Activated T-helper 1 cell treated with anti-CD3 and anti-CD28 coated beads, Interleukin-12 subunit alpha, Interleukin-12 subunit beta, Interleukin-2, Interleukin-4 antibody, amounts not matched to agents 30 ng/mL and 10 ng/mL and 1 ng/mL, durations not matched to agents 14 hours and 24 hours and 36 hours (primary cell): ENCODE results near the gene LAIR2. TPM values are rescaled to one million over a fixed set of nuclear protein-coding genes. Genes with fewer than 3 reads are reported as not detected.
"Not testable (repeated sequence)": the region's sequence is repeated elsewhere in the genome, so short reads cannot be mapped to it uniquely, and the experiment has no call there.

Experiments used
- DNase-seq: peaks from one replicate; pipeline ENCODE4 v3.0.0; 2021; ENCODE audit warnings: low spot score
- H3K27ac Mint-ChIP-seq: one replicate; pipeline ENCODE4 v1.8.0; 2021; ENCODE audit warnings: mild to moderate bottlenecking, mixed read lengths
- H3K27me3 Mint-ChIP-seq: one replicate; pipeline ENCODE4 v1.8.0; 2022; ENCODE audit warnings: mild to moderate bottlenecking, moderate library complexity, mixed read lengths; ENCODE audit not compliant: insufficient read depth
- H3K36me3 Mint-ChIP-seq: one replicate; pipeline ENCODE4 v1.8.0; 2021; ENCODE audit warnings: low read depth, mixed read lengths
- H3K4me1 Mint-ChIP-seq: one replicate; pipeline ENCODE4 v1.8.0; 2021; ENCODE audit warnings: low read depth, mixed read lengths
- H3K4me3 Mint-ChIP-seq: one replicate; pipeline ENCODE4 v1.8.0; 2021; ENCODE audit warnings: mild to moderate bottlenecking, moderate library complexity, mixed read lengths
- H3K9me3 Mint-ChIP-seq: one replicate; pipeline ENCODE4 v1.8.0; 2021; ENCODE audit warnings: mixed read lengths
- intact Hi-C: fragments of 100-400 bp; cut with micrococcal nuclease; formaldehyde crosslinking; loops from one replicate; pipeline ENCODE4 v1.15.1; 2024
- total RNA-seq: library from RNA; stranded (reverse); gene quantifications from 2 replicates; pipeline ENCODE4 v1.2.3, GENCODE V29; 2022

LAIR2 gene
- total RNA-seq, 1 donor from 2014 or later = 49.1 TPM

DNA sequence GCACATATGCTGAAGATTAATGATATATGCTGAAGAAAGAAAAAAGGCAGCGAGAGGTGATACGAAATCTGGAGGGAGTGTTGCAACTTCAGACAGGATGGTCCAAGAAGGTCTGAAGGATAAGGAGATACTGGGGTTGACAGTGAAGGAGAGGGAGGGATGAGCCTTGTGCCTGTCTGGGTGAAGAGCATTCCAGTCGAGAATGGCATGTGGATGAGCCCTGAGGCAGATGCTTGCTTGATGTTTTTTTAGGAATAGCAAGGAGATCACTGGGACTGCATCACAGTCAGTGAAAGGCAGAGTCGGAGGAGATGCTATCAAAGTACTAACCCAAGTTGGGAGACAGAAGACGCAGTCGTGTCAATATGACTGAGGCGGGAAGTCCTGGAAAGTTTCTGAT, 13.3 kb upstream of the LAIR2 start:
- Mint-ChIP-seq H3K9me3 (no peaks in the 10 kb centered on the region), H3K4me3 (no peak overlapping the region), H3K36me3 (no peaks in the 10 kb centered on the region), H3K27ac (no peak overlapping the region), H3K27me3 (peaks cover 18% of the 10 kb centered on the region), H3K4me1 (no peaks in the 10 kb centered on the region)
- intact Hi-C loops = no loop called here
- no peak for DNase-seq

GRCh38 chr19:54489766-54490165, 12.9 kb upstream of the LAIR2 start:
- Mint-ChIP-seq H3K4me1 (no peaks in the 10 kb centered on the region), H3K4me3 (no peak overlapping the region)
- intact Hi-C loops = no loop called here

DNA sequence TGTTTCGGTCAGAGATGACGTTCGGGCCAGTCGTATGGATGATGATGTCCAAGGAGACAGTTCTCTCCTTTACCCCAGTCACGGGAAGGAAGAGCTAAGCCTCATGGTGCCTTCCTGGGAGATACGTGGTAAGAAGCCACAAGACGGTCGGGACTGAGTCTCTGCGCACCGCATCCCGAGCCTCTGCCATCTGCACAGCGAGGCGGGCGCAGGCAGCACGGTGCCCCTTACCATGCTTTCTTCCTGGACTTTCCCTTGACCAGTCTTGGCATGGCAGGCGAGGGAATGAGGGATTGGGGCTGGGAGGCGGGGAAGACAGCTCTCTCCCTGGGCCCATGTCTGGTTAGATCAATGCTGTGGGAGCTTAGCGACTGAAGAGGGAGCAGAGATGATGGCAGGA, 10.1 kb upstream of the LAIR2 start:
- no peak overlapping the region for H3K4me3 Mint-ChIP-seq
- H3K27ac Mint-ChIP-seq = no peak overlapping the region
- intact Hi-C loops = no loop called here

More at GRCh38 chr19:54489766-54490165, 12.9 kb upstream of the LAIR2 start:
- DNase-seq = no peak
- Mint-ChIP-seq H3K36me3 (no peaks in the 10 kb centered on the region), H3K27me3 (peaks cover 17% of the 10 kb centered on the region), H3K27ac (no peak overlapping the region), H3K9me3 (no peaks in the 10 kb centered on the region)

DNA sequence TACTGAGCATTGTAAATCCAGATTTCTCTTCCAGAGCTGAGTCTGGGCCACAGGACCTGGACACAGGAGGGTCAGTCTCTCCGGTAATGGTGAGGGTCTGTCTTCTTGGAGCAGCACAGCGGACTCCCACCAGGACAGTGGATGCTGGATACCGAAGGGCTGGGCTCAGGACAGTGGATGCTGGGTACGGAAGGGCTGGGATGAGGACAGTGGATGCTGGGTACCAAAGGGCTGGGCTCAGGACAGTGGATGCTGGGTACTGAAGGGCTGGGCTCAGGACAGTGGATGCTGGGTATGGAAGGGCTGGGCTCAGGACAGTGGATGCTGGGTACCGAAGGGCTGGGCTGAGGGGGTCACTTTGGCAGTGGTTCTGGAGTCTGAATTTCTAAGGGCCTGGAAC, 9.6 kb upstream of the LAIR2 start:
- H3K4me1 Mint-ChIP-seq, intact Hi-C loops, H3K36me3 Mint-ChIP-seq, DNase-seq, H3K27ac Mint-ChIP-seq, H3K4me3 Mint-ChIP-seq, H3K9me3 Mint-ChIP-seq: not testable (repeated sequence)
- peaks cover 21% of the 10 kb centered on the region for H3K27me3 Mint-ChIP-seq

More for the DNA sequence above, 10.1 kb upstream of the LAIR2 start:
- peaks cover 3% of the 10 kb centered on the region for H3K4me1 Mint-ChIP-seq
- H3K36me3 Mint-ChIP-seq = no peaks in the 10 kb centered on the region
- no peak for DNase-seq
- peaks cover 19% of the 10 kb centered on the region for H3K27me3 Mint-ChIP-seq
- H3K9me3 Mint-ChIP-seq = no peaks in the 10 kb centered on the region

DNA sequence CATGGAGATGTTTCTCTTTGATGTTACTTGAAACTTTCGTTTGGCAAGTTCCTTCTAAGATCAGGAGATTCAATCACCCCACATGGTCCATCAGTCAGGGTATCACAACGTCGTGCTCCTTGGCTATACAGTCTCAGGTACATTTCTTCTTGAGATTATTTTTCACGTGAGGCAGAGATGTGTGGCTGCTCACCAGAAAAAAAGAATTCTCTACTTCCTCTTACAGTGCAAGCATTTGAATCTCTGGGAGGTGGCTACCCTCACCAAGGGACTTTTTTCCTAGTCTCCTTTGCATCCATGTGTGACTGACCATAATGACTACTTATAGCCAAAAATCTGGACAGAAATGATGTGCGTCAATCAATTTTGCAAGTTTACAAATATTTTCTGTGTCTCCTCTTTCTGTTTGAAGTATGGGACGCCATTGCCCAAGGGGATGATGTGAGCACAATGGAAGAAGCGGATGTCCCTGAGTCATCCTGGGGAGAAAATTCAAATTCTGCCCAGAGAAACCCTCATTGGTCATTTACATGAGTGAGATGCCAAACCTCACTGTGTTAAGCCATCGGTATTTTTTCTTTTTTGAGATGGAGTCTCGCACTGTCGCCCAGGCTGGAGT, 8.6 kb upstream of the LAIR2 start:
- no peak overlapping the region for H3K27ac Mint-ChIP-seq
- peaks cover 25% of the 10 kb centered on the region for H3K27me3 Mint-ChIP-seq
- no peaks in the 10 kb centered on the region for H3K36me3 Mint-ChIP-seq
- H3K4me3 Mint-ChIP-seq = no peak overlapping the region
- H3K4me1 Mint-ChIP-seq = peaks cover 14% of the 10 kb centered on the region
- H3K9me3 Mint-ChIP-seq = no peaks in the 10 kb centered on the region
- DNase-seq = no peak
- intact Hi-C loops = no loop called here

DNA sequence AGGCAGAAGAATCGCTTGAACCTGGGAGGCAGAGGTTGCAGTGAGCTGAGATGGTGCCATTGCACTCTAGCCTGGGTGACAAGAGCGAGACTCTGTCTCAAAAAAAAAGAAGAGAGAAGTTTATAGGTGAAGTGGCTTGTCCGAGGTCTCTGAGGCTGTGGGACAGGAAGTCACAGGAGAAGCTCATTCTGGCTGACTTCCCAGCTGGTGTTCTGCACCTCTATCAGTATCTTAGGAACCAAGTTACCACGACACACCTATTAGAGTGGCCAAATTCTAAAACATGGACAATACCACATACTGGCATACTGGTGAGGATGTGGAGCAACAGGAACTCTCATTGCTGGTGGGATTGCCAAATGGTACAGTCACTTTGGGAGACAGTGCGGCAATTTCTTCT, 7.3 kb upstream of the LAIR2 start:
- H3K36me3 Mint-ChIP-seq, H3K27ac Mint-ChIP-seq, H3K9me3 Mint-ChIP-seq, intact Hi-C loops, H3K4me3 Mint-ChIP-seq, DNase-seq: not testable (repeated sequence)
- peaks cover 30% of the 10 kb centered on the region for H3K27me3 Mint-ChIP-seq
- H3K4me1 Mint-ChIP-seq = peaks cover 17% of the 10 kb centered on the region

DNA sequence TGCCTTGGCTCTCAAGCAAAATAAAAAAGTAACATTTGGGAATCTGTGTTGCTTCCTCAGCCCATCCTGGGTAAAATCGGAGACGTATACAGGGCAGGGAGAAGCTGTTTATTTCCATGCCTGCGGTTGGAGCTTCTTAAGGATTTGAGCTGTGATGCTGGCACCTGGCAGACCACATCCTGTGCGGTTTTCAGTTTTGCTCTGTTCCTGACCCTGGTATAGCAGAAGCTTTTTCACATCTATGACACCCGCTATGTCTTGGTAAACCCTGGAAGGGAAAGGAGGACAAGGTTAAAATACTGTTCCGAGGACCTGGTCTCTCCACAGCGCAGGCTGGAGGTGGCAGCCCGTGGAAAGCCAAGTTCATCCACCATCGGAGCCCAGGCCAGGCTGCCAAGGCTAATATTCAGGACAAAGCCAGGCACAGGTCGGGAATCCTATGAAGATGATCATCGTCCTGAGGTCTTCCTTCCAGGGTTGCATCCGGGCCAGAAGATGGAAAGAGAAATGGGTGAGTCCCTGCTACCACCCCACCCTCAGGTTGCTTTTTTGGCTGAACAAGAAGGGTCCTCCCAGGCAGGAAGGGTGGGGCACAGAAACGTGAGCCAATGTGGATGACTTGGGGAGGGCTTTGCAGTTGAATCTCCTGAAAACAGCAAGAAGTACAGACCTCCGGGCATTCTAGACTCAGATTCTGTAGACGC, 4.7 kb upstream of the LAIR2 start:
- peaks cover 26% of the 10 kb centered on the region for H3K27me3 Mint-ChIP-seq
- H3K4me1 Mint-ChIP-seq = peaks cover 26% of the 10 kb centered on the region
- intact Hi-C loops, H3K36me3 Mint-ChIP-seq, H3K27ac Mint-ChIP-seq, H3K9me3 Mint-ChIP-seq, DNase-seq: not testable (repeated sequence)
- peak overlapping the region; percentile 39 for H3K4me3 Mint-ChIP-seq

DNA sequence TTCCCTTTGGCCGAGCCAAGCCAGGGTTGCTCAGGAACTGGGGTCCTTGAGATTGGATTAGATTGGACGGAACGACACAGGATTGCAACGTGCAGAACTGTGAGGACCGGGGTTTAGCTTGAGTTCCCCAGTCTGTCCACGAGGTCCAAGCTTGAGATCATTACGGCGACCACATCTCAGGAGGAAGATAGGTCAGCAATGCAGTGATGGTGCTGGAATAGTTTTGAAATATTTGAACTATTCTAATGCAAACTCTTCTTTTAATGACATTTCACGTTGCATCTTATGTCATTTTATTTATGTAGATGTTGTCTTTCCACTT, 4.2 kb upstream of the LAIR2 start:
- not testable (repeated sequence) for H3K4me3 Mint-ChIP-seq

DNA sequence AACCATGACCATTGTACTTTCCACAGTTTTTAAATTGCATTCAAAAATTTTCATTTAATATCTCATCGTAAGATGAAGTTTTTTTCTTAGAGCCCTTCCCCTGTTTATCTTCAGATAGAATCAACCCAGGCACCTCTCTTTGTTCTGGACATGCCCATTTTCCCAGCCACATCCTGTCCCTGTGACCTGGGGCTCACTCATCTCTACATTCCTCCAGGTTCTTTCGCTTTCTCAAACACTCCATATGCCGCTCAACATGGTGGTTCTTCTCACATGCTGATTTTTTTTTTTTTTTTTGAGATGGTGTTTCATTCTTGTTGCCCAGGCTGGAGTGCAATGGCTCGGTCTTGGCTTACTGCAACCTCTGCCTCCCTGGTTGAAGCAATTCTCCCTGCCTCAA, 2.9 kb downstream of the LAIR2 start:
- H3K4me1 Mint-ChIP-seq = peaks cover 32% of the 10 kb centered on the region
- H3K36me3 Mint-ChIP-seq, H3K9me3 Mint-ChIP-seq, H3K27ac Mint-ChIP-seq, DNase-seq, H3K27me3 Mint-ChIP-seq, H3K4me3 Mint-ChIP-seq, intact Hi-C loops: not testable (repeated sequence)

More for the DNA sequence above, 4.2 kb upstream of the LAIR2 start:
- H3K4me1 Mint-ChIP-seq = peaks cover 26% of the 10 kb centered on the region
- intact Hi-C loops, DNase-seq, H3K27ac Mint-ChIP-seq, H3K36me3 Mint-ChIP-seq, H3K9me3 Mint-ChIP-seq: not testable (repeated sequence)
- H3K27me3 Mint-ChIP-seq = peaks cover 26% of the 10 kb centered on the region

- Mint-ChIP-seq H3K4me3 (no peak overlapping the region), H3K36me3 (no peaks in the 10 kb centered on the region), H3K9me3 (no peaks in the 10 kb centered on the region), H3K27me3 (peaks cover 3% of the 10 kb centered on the region), H3K4me1 (peaks cover 32% of the 10 kb centered on the region), H3K27ac (no peak overlapping the region)
- intact Hi-C loops = no loop called here
- no peak for DNase-seq
Measured at GRCh38 chr19:54506079-54506478, 3.4 kb downstream of the LAIR2 start.

DNA sequence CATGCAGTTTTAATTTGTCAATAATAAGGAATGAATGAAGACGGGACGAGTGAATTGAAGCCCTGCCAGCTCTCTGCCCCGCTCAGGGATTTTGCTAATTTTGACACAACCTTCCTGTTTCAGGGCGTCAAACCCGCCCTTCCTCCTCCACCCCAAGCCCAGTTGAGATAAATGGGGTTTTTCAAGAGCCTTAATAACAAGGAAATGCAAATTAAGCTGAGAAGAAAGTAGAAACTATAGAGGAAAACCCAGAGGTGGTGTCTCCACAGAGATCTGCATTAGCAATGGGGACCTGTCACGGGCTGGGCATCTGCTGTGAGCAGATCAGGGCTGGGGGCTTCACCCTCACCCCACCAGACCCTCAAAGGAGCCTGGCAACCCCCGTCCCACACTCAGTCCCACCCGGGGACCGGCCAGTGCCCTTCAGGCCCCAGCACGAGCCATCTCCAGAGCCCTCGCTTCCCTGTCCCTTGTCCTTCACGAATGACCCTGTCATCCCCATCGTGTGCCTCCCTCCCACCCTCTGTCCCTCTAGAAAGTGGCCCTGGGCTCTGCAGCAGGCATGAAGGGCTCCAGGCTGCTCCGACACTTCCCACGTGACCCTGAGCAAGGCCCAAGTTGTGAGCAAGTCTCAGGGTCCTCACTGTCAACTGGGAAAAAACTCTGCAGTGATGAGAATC, 4.5 kb downstream of the LAIR2 start:
- H3K27ac Mint-ChIP-seq, H3K4me3 Mint-ChIP-seq, intact Hi-C loops, H3K27me3 Mint-ChIP-seq, H3K36me3 Mint-ChIP-seq, H3K9me3 Mint-ChIP-seq, DNase-seq: not testable (repeated sequence)
- H3K4me1 Mint-ChIP-seq = peaks cover 31% of the 10 kb centered on the region

DNA sequence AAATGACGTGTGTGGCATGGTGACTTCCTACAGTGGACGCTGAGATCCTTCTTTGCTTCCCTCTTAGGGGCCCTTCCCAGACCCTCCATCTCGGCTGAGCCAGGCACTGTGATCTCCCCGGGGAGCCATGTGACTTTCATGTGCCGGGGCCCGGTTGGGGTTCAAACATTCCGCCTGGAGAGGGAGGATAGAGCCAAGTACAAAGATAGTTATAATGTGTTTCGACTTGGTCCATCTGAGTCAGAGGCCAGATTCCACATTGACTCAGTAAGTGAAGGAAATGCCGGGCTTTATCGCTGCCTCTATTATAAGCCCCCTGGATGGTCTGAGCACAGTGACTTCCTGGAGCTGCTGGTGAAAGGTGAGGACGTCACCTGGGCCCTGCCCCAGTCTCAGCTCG, 5.2 kb downstream of the LAIR2 start:
- Mint-ChIP-seq H3K36me3 (no peaks in the 10 kb centered on the region), H3K9me3 (no peaks in the 10 kb centered on the region), H3K27ac (no peak overlapping the region), H3K4me1 (peaks cover 24% of the 10 kb centered on the region), H3K4me3 (no peak overlapping the region), H3K27me3 (peaks cover 1% of the 10 kb centered on the region)
- DNase-seq = no peak
- intact Hi-C loops = no loop called here

DNA sequence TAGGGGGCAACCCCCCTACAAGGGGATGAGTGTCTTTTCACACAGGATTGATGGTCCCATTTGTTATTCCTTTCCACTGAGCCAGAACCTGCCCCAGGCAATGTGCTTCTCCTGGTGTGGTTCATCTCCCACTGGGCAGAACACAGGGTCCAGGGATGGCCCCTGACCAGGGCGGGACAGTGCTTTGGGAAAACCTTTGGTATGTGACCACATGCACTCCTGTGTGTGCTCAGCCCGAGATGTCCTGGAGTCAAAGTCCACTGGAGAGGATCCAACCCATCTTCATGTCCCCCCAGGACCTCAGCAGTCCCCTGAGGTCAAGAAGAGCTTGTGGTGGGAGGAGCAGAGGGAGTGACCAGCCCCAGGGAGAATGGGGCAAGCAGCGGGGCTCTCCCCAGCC, 5.9 kb downstream of the LAIR2 start:
- peaks cover 24% of the 10 kb centered on the region for H3K4me1 Mint-ChIP-seq
- H3K27me3 Mint-ChIP-seq, H3K36me3 Mint-ChIP-seq, intact Hi-C loops, H3K27ac Mint-ChIP-seq, H3K4me3 Mint-ChIP-seq, H3K9me3 Mint-ChIP-seq, DNase-seq: not testable (repeated sequence)
